ENCODE data around the gene SKOR1. TPM values are rescaled to one million over a fixed set of nuclear protein-coding genes. Genes with fewer than 3 reads are reported as not detected.

Gene SKOR1
- total and polyA plus RNA-seq, 2 experiments from 2014 or later = 0.23 to 0.52 TPM

GRCh38 chr15:67820992-67821783 lies 4.1 kb upstream of the SKOR1 start:
- Histone ChIP-seq H3K27ac (no peak overlapping the region), H3K4me1 (ENCODE audit: insufficient read depth) (peaks cover 10% of the 10 kb centered on the region), H3K27me3 (peaks cover 88% of the 10 kb centered on the region), H4K20me1 (ENCODE audit: insufficient read depth, poor library complexity, severe bottlenecking) (no peaks in the 10 kb centered on the region), H3K4me2 (no peak overlapping the region), H2AFZ (no peak overlapping the region), H3K36me3 (replicated peaks; ENCODE audit: insufficient read depth, low read depth) (no peaks in the 10 kb centered on the region), H3K79me2 (no peaks in the 10 kb centered on the region), H3K4me3 (no peak overlapping the region), H3K9me2 (replicated peaks; ENCODE audit: insufficient read depth) (no peaks in the 10 kb centered on the region), H3K9me3 (ENCODE audit: low read depth) (no peaks in the 10 kb centered on the region)
- WGBS (ENCODE audit: low lambda C conversion rate, missing lambda C conversion rate) = 4% methylated on average over 32 of the region's 39 CpGs
- DNase-seq (ENCODE audit: low spot score) = peak; percentile 85
- TF ChIP-seq EZH2phosphoT487 (IDR thresholded peaks at IDR 0.05; ENCODE audit: low read depth, severe bottlenecking, unreplicated experiment) = peak; percentile 42
- TF ChIP-seq, protein P1, sequence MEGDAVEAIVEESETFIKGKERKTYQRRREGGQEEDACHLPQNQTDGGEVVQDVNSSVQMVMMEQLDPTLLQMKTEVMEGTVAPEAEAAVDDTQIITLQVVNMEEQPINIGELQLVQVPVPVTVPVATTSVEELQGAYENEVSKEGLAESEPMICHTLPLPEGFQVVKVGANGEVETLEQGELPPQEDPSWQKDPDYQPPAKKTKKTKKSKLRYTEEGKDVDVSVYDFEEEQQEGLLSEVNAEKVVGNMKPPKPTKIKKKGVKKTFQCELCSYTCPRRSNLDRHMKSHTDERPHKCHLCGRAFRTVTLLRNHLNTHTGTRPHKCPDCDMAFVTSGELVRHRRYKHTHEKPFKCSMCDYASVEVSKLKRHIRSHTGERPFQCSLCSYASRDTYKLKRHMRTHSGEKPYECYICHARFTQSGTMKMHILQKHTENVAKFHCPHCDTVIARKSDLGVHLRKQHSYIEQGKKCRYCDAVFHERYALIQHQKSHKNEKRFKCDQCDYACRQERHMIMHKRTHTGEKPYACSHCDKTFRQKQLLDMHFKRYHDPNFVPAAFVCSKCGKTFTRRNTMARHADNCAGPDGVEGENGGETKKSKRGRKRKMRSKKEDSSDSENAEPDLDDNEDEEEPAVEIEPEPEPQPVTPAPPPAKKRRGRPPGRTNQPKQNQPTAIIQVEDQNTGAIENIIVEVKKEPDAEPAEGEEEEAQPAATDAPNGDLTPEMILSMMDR (IDR thresholded peaks at IDR 0.05; ENCODE audit: poor library complexity) = no peak

GRCh38 chr15:67821784-67822440 lies 3.4 kb upstream of the SKOR1 start:
- no peak for DNase-seq (ENCODE audit: low spot score)
- Histone ChIP-seq H3K4me3 (no peak overlapping the region), H3K9me3 (ENCODE audit: low read depth) (no peaks in the 10 kb centered on the region), H3K36me3 (replicated peaks; ENCODE audit: insufficient read depth, low read depth) (no peaks in the 10 kb centered on the region), H3K79me2 (no peaks in the 10 kb centered on the region), H3K27me3 (peaks cover 92% of the 10 kb centered on the region), H4K20me1 (ENCODE audit: insufficient read depth, poor library complexity, severe bottlenecking) (no peaks in the 10 kb centered on the region), H3K9me2 (replicated peaks; ENCODE audit: insufficient read depth) (no peaks in the 10 kb centered on the region), H2AFZ (no peak overlapping the region), H3K4me2 (no peak overlapping the region), H3K4me1 (ENCODE audit: insufficient read depth) (peaks cover 10% of the 10 kb centered on the region), H3K27ac (no peak overlapping the region)
- 4% methylated on average over 42 of the region's 43 CpGs for WGBS (ENCODE audit: low lambda C conversion rate, missing lambda C conversion rate)
- TF ChIP-seq EZH2phosphoT487 (IDR thresholded peaks at IDR 0.05; ENCODE audit: low read depth, severe bottlenecking, unreplicated experiment) = no peak
- TF ChIP-seq EZH2 (IDR thresholded peaks at IDR 0.05; ENCODE audit: borderline replicate concordance) = peak; percentile 40

GRCh38 chr15:67822537-67823313 lies 2.6 kb upstream of the SKOR1 start:
- peaks cover 93% of the 10 kb centered on the region for H3K27me3 ChIP-seq

More at GRCh38 chr15:67822537-67823313, 2.6 kb upstream of the SKOR1 start:
- Histone ChIP-seq H3K27ac (no peak overlapping the region), H3K36me3 (replicated peaks; ENCODE audit: insufficient read depth, low read depth) (no peaks in the 10 kb centered on the region), H3K4me3 (no peak overlapping the region), H3K4me1 (ENCODE audit: insufficient read depth) (peaks cover 18% of the 10 kb centered on the region), H3K4me2 (no peak overlapping the region), H3K79me2 (no peaks in the 10 kb centered on the region), H2AFZ (no peak overlapping the region), H3K9me2 (replicated peaks; ENCODE audit: insufficient read depth) (no peaks in the 10 kb centered on the region), H3K9me3 (ENCODE audit: low read depth) (no peaks in the 10 kb centered on the region), H4K20me1 (ENCODE audit: insufficient read depth, poor library complexity, severe bottlenecking) (no peaks in the 10 kb centered on the region)
- no peak for DNase-seq (ENCODE audit: low spot score)
- 11% methylated on average over 25 of the region's 46 CpGs for WGBS (ENCODE audit: low lambda C conversion rate, missing lambda C conversion rate)
- no peak for TF ChIP-seq EZH2 (IDR thresholded peaks at IDR 0.05; ENCODE audit: borderline replicate concordance)
- no peak for TF ChIP-seq EZH2phosphoT487 (IDR thresholded peaks at IDR 0.05; ENCODE audit: low read depth, severe bottlenecking, unreplicated experiment)
- TF ChIP-seq, protein P1 (IDR thresholded peaks at IDR 0.05; ENCODE audit: poor library complexity) = no peak
